Ascending aorta (tissue), 2 donors: ENCODE measurements around the gene LPAR1. TPM values are rescaled to one million over a fixed set of nuclear protein-coding genes. Genes with fewer than 3 reads are reported as not detected.

Experiments
- DNase-seq, 2 donors: peaks; one replicate each; pipeline ENCODE4 v3.0.0-alpha.2; 2019; ENCODE audit warnings: low spot score in 2 of 2
- H3K27ac ChIP-seq, 2 donors: fragments of 200-600 bp; sonication (generic); one replicate each; pipeline ENCODE4 v1.5.1; 2016 to 2017; ENCODE audit warnings: mild to moderate bottlenecking in 1 of 2
- H3K27me3 ChIP-seq: fragments of 200-600 bp; sonication (generic); one replicate; pipeline ENCODE4 v1.5.1; 2017
- H3K36me3 ChIP-seq, 2 donors: fragments of 200-600 bp; sonication (generic); one replicate each; pipeline ENCODE4 v1.5.1; 2016
- H3K4me1 ChIP-seq, 2 donors: fragments of 200-600 bp; sonication (generic); one replicate each; pipeline ENCODE4 v1.5.1; 2016 to 2017; ENCODE audit warnings: mild to moderate bottlenecking in 1 of 2
- H3K4me3 ChIP-seq, 2 donors: fragments of 200-600 bp; sonication (generic); one replicate each; pipeline ENCODE4 v1.5.1; 2016 to 2017; ENCODE audit warnings: mild to moderate bottlenecking in 1 of 2
- H3K9me3 ChIP-seq, 2 donors: fragments of 200-600 bp; sonication (generic); one replicate each; pipeline ENCODE4 v1.5.1; 2016
- intact Hi-C: fragments of 100-400 bp; cut with DNase I; formaldehyde crosslinking; loops from one replicate; pipeline ENCODE4 v1.15.1; 2023
- total RNA-seq: library from RNA; depleted of rRNA; stranded (reverse); fragments of >200 nt; gene quantifications from one replicate; pipeline ENCODE4 v1.1.0, GENCODE V29; 2016
- TF ChIP-seq, protein P1 (sequence below), 3 experiments: fragments of 200-600 bp in 2 of 3; fragments of 450-650 bp in 1 of 3; sonication (generic) in 2 of 3; IDR thresholded peaks; one replicate each; pipeline ENCODE4 v1.5.1; 2016 to 2019; ENCODE audit warnings: antibody characterized with exemption in 3 of 3, mild to moderate bottlenecking in 1 of 3, moderate library complexity in 1 of 3

The LPAR1 gene
- total RNA-seq, 1 donor from 2014 or later: 35.4 TPM

DNA sequence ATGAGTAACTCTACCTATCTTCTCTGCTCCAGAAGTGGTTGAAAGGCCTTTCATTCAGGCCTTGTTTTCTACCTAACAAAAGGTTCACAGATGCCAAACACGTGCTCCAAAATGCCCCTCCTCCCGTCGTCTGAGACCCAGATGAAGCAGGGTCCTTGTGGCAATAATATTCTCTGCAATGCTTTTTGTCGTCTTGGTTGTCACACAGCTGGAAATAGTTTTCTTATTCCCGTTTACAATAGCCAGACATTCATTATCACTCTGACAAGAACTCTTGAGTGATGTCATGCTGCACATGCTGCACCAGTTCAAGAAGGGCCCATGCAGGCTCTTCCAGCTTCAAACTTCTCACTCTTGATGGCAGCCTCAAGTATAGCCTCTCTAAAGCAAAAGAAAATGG, 7.8 kb downstream of the LPAR1 start:
- H3K4me1 ChIP-seq: peaks cover 0 to 27% of the 10 kb centered on the region in 2 donors
- no peaks in the 10 kb centered on the region for H3K9me3 ChIP-seq
- no peaks in the 10 kb centered on the region for H3K27me3 ChIP-seq
- peaks cover 0 to 6% of the 10 kb centered on the region in 2 donors for H3K36me3 ChIP-seq
- TF ChIP-seq, protein P1, sequence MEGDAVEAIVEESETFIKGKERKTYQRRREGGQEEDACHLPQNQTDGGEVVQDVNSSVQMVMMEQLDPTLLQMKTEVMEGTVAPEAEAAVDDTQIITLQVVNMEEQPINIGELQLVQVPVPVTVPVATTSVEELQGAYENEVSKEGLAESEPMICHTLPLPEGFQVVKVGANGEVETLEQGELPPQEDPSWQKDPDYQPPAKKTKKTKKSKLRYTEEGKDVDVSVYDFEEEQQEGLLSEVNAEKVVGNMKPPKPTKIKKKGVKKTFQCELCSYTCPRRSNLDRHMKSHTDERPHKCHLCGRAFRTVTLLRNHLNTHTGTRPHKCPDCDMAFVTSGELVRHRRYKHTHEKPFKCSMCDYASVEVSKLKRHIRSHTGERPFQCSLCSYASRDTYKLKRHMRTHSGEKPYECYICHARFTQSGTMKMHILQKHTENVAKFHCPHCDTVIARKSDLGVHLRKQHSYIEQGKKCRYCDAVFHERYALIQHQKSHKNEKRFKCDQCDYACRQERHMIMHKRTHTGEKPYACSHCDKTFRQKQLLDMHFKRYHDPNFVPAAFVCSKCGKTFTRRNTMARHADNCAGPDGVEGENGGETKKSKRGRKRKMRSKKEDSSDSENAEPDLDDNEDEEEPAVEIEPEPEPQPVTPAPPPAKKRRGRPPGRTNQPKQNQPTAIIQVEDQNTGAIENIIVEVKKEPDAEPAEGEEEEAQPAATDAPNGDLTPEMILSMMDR (IDR thresholded peaks at IDR 0.05): no peak
- intact Hi-C loops: no loop called here
- H3K4me3 ChIP-seq: no peak overlapping the region
- no peak overlapping the region for H3K27ac ChIP-seq
- no peak for DNase-seq

DNA sequence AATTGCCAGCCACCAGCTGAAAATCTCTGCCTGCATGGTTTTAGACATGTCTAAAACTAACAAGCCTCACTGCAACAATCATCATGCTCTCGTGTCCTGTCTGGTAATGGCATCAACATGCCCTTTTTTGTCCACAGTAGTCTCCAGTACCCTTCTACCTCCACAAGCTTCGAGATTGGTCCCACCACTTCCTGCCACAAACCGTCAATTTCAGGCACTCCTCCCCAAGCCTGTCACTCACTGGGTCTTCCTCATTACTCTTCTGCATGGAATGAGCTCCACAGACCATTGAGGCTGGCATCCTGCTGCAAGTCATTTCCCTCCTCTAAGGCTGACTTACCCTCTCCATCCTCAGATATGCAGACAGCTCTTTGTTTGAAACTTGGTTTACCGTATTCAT, 9.0 kb downstream of the LPAR1 start:
- peaks cover 0 to 6% of the 10 kb centered on the region in 2 donors for H3K36me3 ChIP-seq
- H3K27ac ChIP-seq: no peak overlapping the region
- H3K9me3 ChIP-seq: no peaks in the 10 kb centered on the region
- TF ChIP-seq, protein P1 (IDR thresholded peaks at IDR 0.05): no peak
- no peaks in the 10 kb centered on the region for H3K27me3 ChIP-seq
- DNase-seq: no peak
- no peak overlapping the region for H3K4me3 ChIP-seq
- intact Hi-C loops: no loop called here
- H3K4me1 ChIP-seq: peaks cover 0 to 27% of the 10 kb centered on the region in 2 donors

DNA sequence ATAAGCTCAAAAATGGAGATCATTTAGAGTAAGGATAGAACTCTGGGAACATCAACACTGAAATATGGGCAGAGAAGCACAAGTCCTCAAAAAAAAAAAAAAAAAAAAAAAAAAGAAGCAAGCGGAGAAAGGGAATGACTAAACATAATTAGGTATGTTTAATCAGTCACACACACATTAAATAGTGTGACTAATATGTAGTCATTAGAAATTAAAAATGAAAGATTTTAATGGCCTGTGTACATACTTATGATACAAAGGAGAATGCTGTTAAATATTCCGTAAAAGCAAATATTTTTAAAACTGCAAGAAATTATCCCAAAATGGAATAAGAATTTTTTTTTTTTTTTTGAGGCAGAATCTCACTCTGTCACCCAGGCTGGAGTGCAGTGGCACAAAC, 10.5 kb downstream of the LPAR1 start:
- DNase-seq: no peak
- Histone ChIP-seq H3K27me3 (no peaks in the 10 kb centered on the region), H3K4me1 (peaks cover 3 to 14% of the 10 kb centered on the region in 2 donors), H3K36me3 (peaks cover 0 to 6% of the 10 kb centered on the region in 2 donors), H3K4me3 (no peak overlapping the region), H3K27ac (no peak overlapping the region), H3K9me3 (no peaks in the 10 kb centered on the region)
- intact Hi-C loops: no loop called here
- TF ChIP-seq, protein P1 (IDR thresholded peaks at IDR 0.05): no peak

DNA sequence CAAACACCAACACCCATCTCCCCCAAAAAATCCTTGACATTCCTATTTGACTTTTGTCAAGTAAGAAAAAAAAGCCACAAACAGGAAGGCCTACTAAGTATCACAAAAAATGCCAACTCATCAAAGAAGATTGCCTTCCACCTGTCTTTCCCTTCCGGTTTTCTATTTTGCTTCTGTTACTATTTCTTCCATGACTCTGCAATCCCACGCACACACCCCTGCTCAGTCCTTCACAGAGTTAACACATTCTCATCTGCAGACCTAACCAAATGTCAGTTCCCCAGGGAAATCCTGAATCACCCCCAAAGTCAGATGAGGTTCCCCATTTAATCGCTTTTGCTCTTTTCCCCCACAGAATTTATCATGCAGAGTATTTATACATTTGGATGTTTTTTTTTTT, 15.1 kb downstream of the LPAR1 start:
- DNase-seq: no peak
- Histone ChIP-seq H3K27me3 (no peaks in the 10 kb centered on the region), H3K9me3 (no peaks in the 10 kb centered on the region), H3K36me3 (no peaks in the 10 kb centered on the region), H3K27ac (no peak overlapping the region), H3K4me1 (peaks cover 6 to 8% of the 10 kb centered on the region in 2 donors), H3K4me3 (no peak overlapping the region)
- TF ChIP-seq, protein P1 (IDR thresholded peaks at IDR 0.05): no peak
- intact Hi-C loops: no loop called here

DNA sequence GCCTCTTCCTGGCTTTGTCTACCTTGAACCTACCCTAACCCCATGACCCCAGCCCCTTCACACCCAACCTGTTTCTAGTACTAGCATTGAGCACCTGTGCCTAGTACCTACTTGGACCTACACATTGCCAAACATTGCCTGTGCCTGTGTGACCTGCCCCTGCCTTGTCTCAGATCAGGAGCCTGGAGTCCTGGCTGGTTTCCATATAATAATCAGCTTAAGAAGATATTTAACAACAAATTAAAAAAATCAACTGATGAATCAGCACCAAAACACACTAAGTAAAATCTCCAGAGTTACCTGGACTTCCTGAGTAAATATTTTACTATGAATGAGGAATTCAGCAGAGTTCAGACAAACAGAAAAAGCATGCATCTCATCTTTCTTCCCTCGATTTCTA, 17.7 kb downstream of the LPAR1 start:
- H3K4me3 ChIP-seq: no peak overlapping the region
- TF ChIP-seq, protein P1 (IDR thresholded peaks at IDR 0.05): no peak
- no peaks in the 10 kb centered on the region for H3K36me3 ChIP-seq
- H3K9me3 ChIP-seq: no peaks in the 10 kb centered on the region
- intact Hi-C loops: no loop called here
- H3K27me3 ChIP-seq: no peaks in the 10 kb centered on the region
- DNase-seq: no peak
- no peak overlapping the region for H3K27ac ChIP-seq
- peaks cover 6 to 13% of the 10 kb centered on the region in 2 donors for H3K4me1 ChIP-seq
